A673 (cell line): Measurements from ENCODE around the gene ANOS1. TPM values are rescaled to one million over a fixed set of nuclear protein-coding genes. Genes with fewer than 3 reads are reported as not detected.

ENCODE experiments used
- BruUV-seq: library from RNA; stranded (reverse); fragments of 400-500 nt; replicated peaks from 2 replicates; lab custom pipeline; 2021; lab: Mats Ljungman, UMichigan
- CTCF ChIA-PET: fragments of 300-600 bp; sonication (Branson Sonifier 250); formaldehyde crosslinking; loops from one replicate; lab custom pipeline; 2022; ENCODE audit warnings: antibody characterized with exemption; lab: Charles Lee
- POLR2A ChIA-PET: fragments of 300-600 bp; sonication (Branson Sonifier 250); formaldehyde crosslinking; loops from one replicate; lab custom pipeline; 2022; ENCODE audit warnings: antibody characterized with exemption; ENCODE audit not compliant: low non-redundant PET; lab: Charles Lee
- DNase-seq: peaks from one replicate; pipeline ENCODE4 v3.0.0-alpha.2; 2015; ENCODE audit warnings: low spot score
- H3K27ac ChIP-seq: fragments of 200-600 bp; sonication (generic); 2 replicates; pipeline ENCODE4 v1.5.1; 2016; ENCODE audit warnings: mixed run types, low read depth, mild to moderate bottlenecking, mixed read lengths, antibody characterized with exemption, low read length; ENCODE audit not compliant: poor library complexity, severe bottlenecking
- H3K27me3 ChIP-seq: fragments of 200-600 bp; sonication (generic); replicated peaks from 2 replicates; pipeline ENCODE4 v1.6.1; 2017; ENCODE audit warnings: mixed run types, low read depth, mild to moderate bottlenecking, mixed read lengths, antibody characterized with exemption, low read length; ENCODE audit not compliant: insufficient read depth, poor library complexity
- H3K36me3 ChIP-seq: fragments of 200-600 bp; sonication (generic); 2 replicates; pipeline ENCODE4 v1.6.1; 2016; ENCODE audit warnings: mixed run types, mild to moderate bottlenecking, mixed read lengths, antibody characterized with exemption, low read length; ENCODE audit not compliant: insufficient read depth, poor library complexity, severe bottlenecking
- H3K4me1 ChIP-seq: fragments of 200-600 bp; sonication (generic); 2 replicates; pipeline ENCODE4 v1.6.1; 2017; ENCODE audit warnings: mixed run types, mild to moderate bottlenecking, mixed read lengths, antibody characterized with exemption, low read length; ENCODE audit not compliant: insufficient read depth, poor library complexity, severe bottlenecking
- H3K4me3 ChIP-seq: fragments of 200-600 bp; sonication (generic); 2 replicates; pipeline ENCODE4 v1.5.1; 2016; ENCODE audit warnings: low read depth, mixed run types, mild to moderate bottlenecking, mixed read lengths, low read length; ENCODE audit not compliant: poor library complexity, severe bottlenecking
- H3K9me3 ChIP-seq: fragments of 200-600 bp; sonication (generic); 2 replicates; pipeline ENCODE4 v1.6.1; 2016; ENCODE audit warnings: mixed run types, low read depth, mild to moderate bottlenecking, mixed read lengths, antibody characterized with exemption, low read length; ENCODE audit not compliant: poor library complexity, severe bottlenecking
- EZH2 ChIP-seq: fragments of 200-600 bp; sonication (generic); IDR thresholded peaks from 2 replicates; pipeline ENCODE4 v1.6.1; 2017; ENCODE audit warnings: borderline replicate concordance, low read depth, mild to moderate bottlenecking, mixed read lengths, antibody characterized with exemption, low read length; ENCODE audit not compliant: poor library complexity, severe bottlenecking
- intact Hi-C: fragments of 100-400 bp; cut with micrococcal nuclease; formaldehyde crosslinking; loops from one replicate; pipeline ENCODE4 v1.10.0; 2022; ENCODE audit not compliant: unreplicated experiment
- total RNA-seq: library from RNA; stranded (reverse); gene quantifications from 2 replicates; pipeline ENCODE4 v1.2.3, GENCODE V29; 2021
- TF ChIP-seq, protein P1 (sequence below): fragments of 300-800, 200-600 bp; sonication (generic); conservative IDR thresholded peaks from 2 replicates; pipeline ENCODE4 v1.5.1; 2017; ENCODE audit warnings: low read depth, mild to moderate bottlenecking, antibody characterized with exemption, low read length, moderate library complexity, mixed read lengths

Gene ANOS1
- total RNA-seq, 1 experiment from 2014 or later = 0.06 TPM

DNA sequence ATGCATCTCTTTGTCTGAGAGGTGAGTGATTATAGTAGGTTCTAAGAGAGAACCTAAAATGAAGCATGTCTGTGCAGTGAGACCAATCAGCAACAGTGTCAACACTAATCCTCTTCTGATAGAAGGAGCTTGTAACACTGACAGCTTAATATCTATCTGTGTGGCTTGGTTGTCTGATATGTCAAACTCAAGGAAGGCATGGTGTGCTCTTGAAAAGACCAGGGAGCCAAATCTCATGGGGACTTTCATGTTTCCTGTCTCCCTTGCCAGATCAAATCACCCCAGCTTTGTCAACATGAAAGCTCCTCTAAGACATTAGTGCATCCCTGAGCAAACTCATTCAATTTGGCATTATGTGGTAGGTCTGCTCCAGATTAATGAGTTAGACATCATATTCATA is 95.4 kb downstream of the ANOS1 start:
- Histone ChIP-seq H3K27me3 (no peaks in the 10 kb centered on the region), H3K4me3 (no peak overlapping the region), H3K36me3 (no peaks in the 10 kb centered on the region), H3K9me3 (no peaks in the 10 kb centered on the region), H3K27ac (no peak overlapping the region), H3K4me1 (no peaks in the 10 kb centered on the region)
- intact Hi-C loops = no loop called here
- no TSS peak for BruUV-seq
- ChIA-PET POLR2A (no interaction called here), CTCF (no interaction called here)
- DNase-seq = peak; percentile 33
- TF ChIP-seq, protein P1, sequence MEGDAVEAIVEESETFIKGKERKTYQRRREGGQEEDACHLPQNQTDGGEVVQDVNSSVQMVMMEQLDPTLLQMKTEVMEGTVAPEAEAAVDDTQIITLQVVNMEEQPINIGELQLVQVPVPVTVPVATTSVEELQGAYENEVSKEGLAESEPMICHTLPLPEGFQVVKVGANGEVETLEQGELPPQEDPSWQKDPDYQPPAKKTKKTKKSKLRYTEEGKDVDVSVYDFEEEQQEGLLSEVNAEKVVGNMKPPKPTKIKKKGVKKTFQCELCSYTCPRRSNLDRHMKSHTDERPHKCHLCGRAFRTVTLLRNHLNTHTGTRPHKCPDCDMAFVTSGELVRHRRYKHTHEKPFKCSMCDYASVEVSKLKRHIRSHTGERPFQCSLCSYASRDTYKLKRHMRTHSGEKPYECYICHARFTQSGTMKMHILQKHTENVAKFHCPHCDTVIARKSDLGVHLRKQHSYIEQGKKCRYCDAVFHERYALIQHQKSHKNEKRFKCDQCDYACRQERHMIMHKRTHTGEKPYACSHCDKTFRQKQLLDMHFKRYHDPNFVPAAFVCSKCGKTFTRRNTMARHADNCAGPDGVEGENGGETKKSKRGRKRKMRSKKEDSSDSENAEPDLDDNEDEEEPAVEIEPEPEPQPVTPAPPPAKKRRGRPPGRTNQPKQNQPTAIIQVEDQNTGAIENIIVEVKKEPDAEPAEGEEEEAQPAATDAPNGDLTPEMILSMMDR = no peak
- no peak for TF ChIP-seq EZH2

- no peaks in the 10 kb centered on the region for H3K4me1 ChIP-seq
- no peak for DNase-seq
- no TSS peak for BruUV-seq
- no peak for TF ChIP-seq EZH2
- TF ChIP-seq, protein P1 = no peak
- no peak overlapping the region for H3K27ac ChIP-seq
- ChIA-PET CTCF (no interaction called here), POLR2A (no interaction called here)
- H3K4me3 ChIP-seq = no peak overlapping the region
- H3K27me3 ChIP-seq = no peaks in the 10 kb centered on the region
- intact Hi-C loops = no loop called here
- no peaks in the 10 kb centered on the region for H3K9me3 ChIP-seq
- no peaks in the 10 kb centered on the region for H3K36me3 ChIP-seq
Measured at GRCh38 chrX:8635812-8636211, 96.1 kb downstream of the ANOS1 start.

DNA sequence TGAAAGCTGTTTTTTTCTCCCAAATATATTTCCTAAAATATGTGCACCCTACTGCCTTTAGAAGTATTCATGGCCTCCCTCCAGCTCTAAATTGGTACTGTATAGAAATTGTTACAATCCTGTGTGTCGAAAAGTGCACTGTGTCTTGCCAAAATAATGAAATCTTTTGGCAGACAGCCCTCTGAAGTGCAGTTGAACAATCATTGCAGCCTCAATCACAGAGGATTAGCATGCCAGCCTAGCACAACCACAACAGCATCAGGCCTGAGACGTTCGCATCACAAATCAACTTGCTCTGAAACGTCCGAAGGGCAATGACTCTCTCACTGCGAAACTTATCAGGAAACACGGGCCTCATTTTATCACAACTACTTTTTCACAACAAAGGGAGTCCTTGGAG is 99.0 kb downstream of the ANOS1 start:
- Histone ChIP-seq H3K36me3 (no peaks in the 10 kb centered on the region), H3K27ac (no peak overlapping the region), H3K4me1 (no peaks in the 10 kb centered on the region), H3K9me3 (no peaks in the 10 kb centered on the region), H3K4me3 (no peak overlapping the region), H3K27me3 (no peaks in the 10 kb centered on the region)
- no TSS peak for BruUV-seq
- ChIA-PET POLR2A (no interaction called here), CTCF (no interaction called here)
- TF ChIP-seq, protein P1 = no peak
- TF ChIP-seq EZH2 = no peak
- intact Hi-C loops = no loop called here
- DNase-seq = peak; percentile 49
